ENCODE measurements around the gene GRIK3.

Gene GRIK3

GRCh38 chr1:36855699-36856494, 178.4 kb downstream of the GRIK3 start:
- DNase-seq (ENCODE audit: low read depth in 2 of 2): no peak

DNA sequence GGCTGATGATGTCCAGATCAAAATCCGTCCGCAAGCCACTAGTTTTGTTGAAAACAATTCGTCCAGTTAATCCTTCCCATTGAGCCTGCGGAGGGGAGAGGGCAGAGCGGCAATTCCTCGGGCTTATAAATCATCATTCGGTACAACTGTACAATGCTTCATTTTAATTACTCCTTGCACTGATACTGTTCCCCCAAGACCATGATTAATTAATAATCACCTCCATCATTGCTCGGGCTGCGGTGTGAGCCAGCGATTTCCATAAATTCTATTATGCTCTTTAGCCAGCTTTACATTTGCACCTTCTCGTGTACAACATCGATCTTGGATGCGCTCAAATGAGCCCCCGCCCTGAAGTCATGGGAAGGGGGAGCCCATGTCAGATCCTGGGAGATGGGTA, 180.7 kb downstream of the GRIK3 start:
- no peak for DNase-seq (ENCODE audit: low read depth in 2 of 2)

DNA sequence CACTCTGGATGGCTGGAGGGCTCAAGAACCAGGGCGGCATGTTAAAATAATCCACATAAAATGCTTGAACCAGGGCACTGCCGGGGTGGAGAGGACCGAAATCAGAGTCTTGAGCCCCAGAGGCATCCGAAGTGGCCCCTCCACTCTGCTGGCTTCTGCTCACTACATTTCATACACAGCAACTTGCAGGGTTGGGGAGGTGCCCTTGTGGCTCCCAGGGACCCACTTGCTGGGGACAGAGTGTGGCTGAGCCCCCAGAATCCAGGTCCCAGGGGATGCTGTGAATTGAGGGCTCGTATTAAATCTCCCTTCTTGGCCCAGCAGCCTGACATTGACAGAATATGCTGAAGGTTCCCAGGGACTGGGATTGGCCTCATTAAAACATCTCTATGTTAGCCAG, 181.7 kb downstream of the GRIK3 start:
- no peak for DNase-seq (ENCODE audit: low read depth in 2 of 2)

GRCh38 chr1:36851595-36851994, 182.7 kb downstream of the GRIK3 start:
- no peak for DNase-seq (ENCODE audit: low read depth in 2 of 2)

- no peak for DNase-seq (ENCODE audit: low read depth in 2 of 2)
These were observed 183.2 kb downstream of the GRIK3 start for GRCh38 chr1:36851087-36851486.

DNA sequence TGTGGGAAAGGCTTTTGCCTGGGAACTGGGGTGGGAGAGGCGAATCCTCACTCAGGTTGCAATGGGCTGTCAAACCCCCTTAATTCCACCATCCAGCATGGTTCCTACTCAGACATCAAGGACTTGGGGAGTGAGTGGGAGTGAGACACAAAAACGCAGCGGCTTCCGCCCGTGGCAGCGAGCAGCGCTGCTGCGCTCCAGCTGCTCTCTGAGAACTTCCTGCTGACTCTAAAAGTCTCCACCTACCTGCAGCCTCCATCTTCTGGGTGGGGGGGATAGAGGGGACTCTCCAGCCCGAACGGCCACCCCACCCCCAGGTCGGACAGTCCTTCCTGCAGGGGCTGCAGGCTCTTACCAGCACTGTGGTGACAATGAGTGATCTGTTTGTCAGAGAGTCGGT, 184.4 kb downstream of the GRIK3 start:
- DNase-seq (ENCODE audit: low read depth in 2 of 2): no peak

GRCh38 chr1:36847761-36848160, 186.6 kb downstream of the GRIK3 start:
- no peak for DNase-seq (ENCODE audit: low read depth in 2 of 2)

DNA sequence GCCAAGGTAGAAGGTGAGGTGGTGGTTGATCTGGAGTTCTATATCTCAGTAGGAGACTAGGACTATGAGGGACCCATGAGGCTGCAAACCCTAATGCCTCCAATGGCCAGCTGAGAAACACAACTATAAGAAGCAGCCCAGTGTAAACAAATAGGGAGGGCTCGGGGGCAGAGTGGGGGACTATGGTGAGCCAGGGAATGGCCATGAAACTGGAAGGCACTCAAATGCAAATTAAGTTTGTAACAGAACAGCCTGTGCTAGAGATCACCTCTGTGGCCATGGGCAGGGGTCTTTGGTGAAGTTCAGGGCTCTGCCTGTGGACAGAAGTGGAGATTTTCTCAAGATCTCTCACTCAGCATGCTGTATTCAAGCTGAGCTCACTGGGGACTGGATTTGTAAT, 187.1 kb downstream of the GRIK3 start:
- no peak for DNase-seq (ENCODE audit: low read depth in 2 of 2)

GRCh38 chr1:36846357-36846756, 188.0 kb downstream of the GRIK3 start:
- no peak for DNase-seq (ENCODE audit: low read depth in 2 of 2)

DNA sequence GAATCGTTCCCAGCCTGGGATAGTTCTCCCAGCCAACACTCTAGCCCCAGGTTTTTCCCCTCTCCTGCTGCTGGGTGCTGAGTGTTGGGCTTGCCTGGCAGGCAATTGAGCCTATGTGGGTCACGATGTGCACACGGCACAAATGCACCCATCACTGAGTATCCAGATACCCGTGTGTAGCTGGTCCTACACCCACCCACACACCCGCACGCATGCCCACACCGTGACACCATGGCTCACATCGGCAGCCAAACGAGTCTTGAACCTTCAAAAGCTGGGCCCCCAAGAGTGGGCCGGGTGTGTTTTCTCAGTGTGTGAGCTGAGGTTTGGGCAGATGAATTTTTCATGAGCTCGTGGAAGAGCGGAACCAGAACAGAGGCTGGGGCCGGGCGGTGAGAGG, 188.5 kb downstream of the GRIK3 start:
- DNase-seq (ENCODE audit: low read depth in 2 of 2): no peak

GRCh38 chr1:36844917-36845316, 189.4 kb downstream of the GRIK3 start:
- DNase-seq (ENCODE audit: low read depth in 2 of 2): no peak

DNA sequence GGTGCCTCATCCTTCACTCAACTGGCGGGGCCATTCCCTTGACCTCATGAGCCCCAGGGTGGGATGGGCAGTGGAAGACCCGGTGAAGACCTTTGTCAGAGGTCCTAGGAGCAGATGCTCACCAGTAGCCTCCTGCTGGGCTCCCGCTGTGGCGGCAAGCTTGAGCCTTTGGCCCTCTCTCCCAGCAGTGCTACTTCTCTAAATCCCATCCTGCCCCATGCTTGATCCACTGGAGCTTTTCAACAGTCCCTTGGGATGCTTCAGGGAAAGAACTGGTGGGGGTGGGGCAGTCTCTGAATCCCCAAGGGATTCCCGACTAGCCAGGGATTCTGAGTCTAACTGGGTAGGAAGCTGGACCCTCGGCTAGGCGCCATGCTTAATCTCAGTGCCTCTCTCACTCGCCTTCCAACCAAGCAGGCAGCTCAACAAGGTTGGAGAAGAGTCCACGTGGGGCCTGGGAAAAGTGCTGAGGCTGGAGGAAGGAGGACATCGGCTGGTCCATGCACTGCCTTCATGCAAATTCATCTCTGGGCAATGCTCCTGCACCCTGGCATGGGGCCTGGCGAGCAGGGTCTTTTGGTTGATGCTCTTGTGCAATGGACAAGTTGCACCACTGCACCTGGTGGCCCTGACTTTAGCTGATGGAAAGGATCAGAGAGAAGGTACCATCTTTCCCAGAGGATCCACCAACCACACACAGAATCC, 190.3 kb downstream of the GRIK3 start:
- DNase-seq (ENCODE audit: low read depth in 2 of 2): no peak

DNA sequence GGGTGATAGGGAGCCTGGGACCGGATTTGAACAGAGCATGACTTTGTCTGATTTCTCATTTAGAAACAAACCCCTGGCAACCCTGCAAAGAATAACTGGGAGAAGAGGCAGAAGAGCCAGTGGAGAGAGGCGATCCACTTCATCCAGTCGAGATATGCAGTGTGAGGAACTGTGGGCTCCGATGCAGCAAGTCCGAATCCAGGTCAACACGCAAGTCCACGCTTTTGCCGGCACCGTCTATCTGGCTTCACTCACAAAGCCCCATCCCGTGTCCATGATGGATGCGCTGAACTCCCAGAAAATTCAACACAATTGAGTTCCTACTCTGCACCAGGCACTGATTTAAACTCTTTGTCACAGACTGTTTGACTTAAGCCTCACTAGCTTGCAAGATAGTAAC, 191.3 kb downstream of the GRIK3 start:
- no peak for DNase-seq (ENCODE audit: low read depth in 2 of 2)

DNA sequence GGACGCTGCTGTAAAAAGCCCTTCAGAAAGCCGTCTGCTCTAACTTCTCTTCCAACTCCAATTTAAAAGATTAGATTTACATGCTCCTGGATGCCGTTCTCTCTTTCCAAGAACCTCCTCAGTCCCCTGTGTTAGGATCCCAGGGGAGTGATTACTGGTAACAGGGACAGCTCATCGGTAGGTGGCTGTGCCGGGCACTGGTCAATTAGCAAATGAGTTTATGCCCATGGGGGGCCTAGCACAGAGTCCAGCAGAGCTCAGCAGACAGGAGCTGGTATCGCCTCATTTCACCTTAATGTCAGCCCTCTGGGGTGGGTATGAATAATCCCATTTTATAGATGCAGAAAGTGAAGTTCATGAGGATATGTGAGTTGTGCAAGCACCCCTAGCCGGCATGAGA, 191.9 kb downstream of the GRIK3 start:
- no peak for DNase-seq (ENCODE audit: low read depth in 2 of 2)

GRCh38 chr1:36839485-36839884, 194.8 kb downstream of the GRIK3 start:
- no peak for DNase-seq (ENCODE audit: low read depth in 2 of 2)

DNA sequence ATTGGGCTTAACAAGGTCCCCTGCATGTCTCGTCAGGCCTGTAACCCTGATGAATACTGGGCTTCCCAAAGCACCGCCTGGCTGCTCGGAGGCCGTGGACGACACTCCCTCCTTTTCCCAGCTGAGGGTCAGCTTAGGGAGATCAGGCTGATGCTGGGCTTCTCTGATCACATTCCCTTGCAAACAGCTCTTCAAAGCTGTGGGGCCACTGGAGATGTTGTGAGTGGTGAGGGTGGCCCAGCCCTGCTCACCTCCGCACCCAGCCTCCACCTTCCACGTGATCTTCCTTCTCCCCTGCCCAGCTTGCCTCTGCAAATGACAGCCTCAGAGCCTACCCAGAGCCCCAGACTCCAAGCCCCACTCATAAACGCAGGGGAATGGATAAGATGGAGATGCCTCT, 195.4 kb downstream of the GRIK3 start:
- DNase-seq (ENCODE audit: low read depth in 2 of 2): no peak

DNA sequence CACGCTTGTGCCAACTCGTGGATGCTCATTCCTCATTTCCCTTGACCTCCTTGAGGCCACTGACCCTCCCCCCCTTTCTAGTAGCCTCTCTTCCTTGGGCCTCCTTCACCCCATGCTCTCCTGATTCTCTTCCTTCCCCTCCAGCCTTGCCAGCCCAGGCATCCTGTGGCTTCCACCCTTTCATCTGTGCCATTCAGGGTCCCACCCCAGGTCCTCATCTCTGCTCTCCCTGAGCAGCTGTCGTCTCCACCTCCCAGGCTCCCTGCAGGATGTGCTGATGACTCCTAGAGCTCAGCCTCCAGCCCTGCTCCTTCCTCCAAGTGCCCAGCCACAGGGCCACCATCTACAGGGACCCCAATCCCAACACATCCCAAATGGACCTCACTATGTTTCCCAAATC, 197.4 kb downstream of the GRIK3 start:
- no peak for DNase-seq (ENCODE audit: low read depth in 2 of 2)

DNA sequence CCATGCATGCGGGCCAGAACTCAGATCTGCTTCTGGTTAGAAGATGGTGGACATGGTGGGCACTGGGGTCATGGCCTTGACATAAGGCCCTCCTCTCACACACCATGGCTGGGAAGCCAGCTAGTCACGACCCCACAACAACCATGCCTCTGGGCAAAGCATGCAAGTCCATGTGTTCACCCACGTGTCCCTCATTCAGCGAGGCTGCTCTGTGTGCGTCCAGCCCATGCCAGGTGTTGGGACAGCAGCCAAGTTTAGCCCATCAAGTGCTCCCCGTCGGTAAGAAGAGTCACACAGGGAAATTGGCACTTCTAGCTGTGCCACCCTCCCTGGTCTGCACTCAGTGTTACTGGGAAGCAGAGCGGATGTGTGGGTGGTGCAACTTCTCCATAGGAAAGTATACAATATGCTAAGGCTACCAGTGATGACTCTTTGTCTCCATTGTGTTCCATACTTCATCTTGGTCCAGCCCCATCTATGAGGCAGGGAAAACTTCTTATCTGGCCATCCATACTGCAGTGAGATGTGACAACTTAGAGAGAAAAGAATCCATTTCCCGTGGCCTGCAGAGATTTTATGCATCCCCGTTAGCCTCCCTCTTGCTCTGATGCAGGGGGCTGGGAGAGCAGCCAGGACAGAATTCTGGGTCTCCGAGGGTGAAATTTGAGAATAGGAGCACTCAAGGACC, 198.0 kb downstream of the GRIK3 start:
- no peak for DNase-seq (ENCODE audit: low read depth in 2 of 2)

DNA sequence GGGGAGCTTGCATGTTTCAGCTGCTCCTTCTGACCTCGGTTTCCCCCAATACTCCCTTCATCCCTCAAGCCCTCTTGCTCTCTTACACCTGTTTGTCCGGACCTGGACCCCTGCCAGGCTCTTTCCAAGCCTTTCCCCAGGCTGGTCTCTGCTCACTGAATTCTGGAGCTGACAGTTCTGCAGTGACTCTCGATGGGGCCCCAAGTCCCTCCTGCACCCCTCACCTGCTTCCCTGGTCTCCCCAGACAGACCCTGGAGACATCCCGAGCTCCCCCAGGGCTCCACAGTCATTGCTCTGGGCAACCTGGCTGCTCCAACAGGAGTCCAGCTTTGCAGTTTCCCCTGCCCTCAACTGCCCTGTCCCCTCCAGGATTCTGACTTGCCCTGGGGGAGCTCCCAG, 198.6 kb downstream of the GRIK3 start:
- no peak for DNase-seq (ENCODE audit: low read depth in 2 of 2)

DNA sequence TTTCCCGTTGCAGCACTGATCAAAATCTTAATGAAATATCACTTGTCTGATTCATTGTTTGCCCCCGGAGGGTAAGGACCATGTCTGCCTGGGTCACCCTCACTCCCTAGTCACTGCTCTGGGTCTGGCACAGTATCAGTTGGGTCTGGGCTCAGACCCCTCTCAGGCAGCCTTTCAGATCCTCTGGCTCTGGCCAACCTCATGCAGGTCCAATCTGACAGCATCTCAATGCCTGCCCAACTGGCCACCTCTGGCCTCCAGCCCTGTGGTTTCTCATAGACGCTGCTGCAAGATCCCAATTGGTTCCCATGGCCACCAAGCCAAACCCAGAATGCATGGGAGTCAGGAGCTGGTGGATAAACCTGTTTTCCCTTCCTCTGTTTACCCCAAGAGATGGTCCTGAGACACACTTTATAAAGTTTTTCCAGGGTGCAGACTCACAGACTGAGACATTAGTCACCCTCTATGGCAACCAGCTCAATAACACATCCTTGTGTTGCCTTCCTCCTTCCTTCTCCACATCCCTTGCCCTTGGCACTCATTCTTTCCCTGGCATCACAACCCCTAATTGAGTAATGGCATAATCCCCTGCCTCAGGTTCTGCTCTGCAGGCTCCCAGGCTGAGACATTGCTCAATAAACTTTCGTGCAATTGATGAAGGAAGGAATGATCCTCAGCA, 199.2 kb downstream of the GRIK3 start:
- no peak for DNase-seq (ENCODE audit: low read depth in 2 of 2)

GRCh38 chr1:36834586-36834985, 199.7 kb downstream of the GRIK3 start:
- DNase-seq (ENCODE audit: low read depth in 2 of 2): no peak

DNA sequence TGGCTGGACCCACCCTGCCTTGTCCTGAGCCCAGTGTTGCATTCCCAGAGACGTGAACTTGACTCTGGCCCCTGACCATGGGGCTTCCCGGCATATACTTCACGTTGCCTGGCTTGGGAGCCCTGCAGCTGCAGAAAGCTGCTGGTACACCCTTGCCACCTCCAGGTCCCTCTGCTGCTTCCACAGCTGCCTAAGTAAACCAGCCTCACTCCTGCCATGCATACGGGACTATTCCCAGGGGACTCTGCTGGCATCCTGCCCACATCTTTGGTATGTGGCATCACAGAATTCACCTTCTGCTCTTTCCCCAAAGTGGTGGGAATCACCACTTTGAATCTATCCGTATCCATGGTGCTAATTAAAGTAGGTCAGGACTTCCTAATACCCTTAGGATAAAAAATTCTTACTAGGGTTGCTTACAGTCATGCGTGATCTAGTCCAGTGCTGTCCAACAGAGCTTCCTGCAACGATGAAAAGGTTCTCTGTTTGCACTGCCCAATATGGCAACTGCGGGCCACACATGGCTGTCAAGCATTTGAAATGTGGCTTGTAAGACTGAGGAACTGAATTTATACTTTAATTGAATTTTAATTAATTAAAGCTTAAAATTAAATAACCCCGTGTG, 203.0 kb downstream of the GRIK3 start:
- DNase-seq (ENCODE audit: low read depth in 2 of 2): no peak

Measured in stimulated activated CD8-positive, alpha-beta memory T cell treated with anti-CD3 and anti-CD28 coated beads, Interleukin-15, amount 100 ng/mL, for 4 hours (primary cell).